Suprapubic skin (tissue), 3 donors: ENCODE results near the gene ERMN.

Experiments
- CTCF ChIP-seq, 2 donors: fragments of 200-600 bp in 1 of 2; fragments of 450-650 bp in 1 of 2; sonication (generic) in 1 of 2; IDR thresholded peaks; one replicate each; pipeline ENCODE4 v1.5.1; 2016 to 2019; ENCODE audit warnings: antibody characterized with exemption in 2 of 2, mild to moderate bottlenecking in 1 of 2, moderate library complexity in 1 of 2
- POLR2AphosphoS5 ChIP-seq, 3 donors: sonication (generic); formaldehyde crosslinking; IDR thresholded peaks; one replicate each; pipeline ENCODE4 v1.6.1; 2017; ENCODE audit warnings: antibody characterized with exemption in 3 of 3

DNA sequence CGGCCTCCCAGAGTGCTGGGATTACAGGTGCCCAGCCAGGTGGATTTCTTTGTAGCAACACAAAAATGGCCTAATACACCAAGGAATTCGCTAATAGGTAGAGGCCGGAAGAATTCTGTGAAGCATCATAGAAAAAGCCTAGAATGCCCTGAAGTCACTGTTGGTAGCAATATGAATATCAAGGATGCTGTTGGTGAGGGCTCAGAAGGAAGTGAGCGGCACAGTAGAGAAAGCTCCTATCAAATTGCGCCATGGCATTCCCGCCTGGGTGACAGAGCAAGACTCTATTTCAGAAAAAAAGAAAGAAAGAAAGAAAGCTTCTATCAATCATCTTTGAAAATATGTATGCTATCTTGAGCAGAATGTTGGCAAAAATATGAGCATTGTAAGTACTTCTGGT, 44.3 kb downstream of the ERMN start:
- TF ChIP-seq CTCF (IDR thresholded peaks at IDR 0.05) = no peak
- TF ChIP-seq POLR2AphosphoS5 (IDR thresholded peaks at IDR 0.05) = no peak
